ENCODE data around the gene USP2.

Gene USP2

GRCh38 chr11:119381181-119381988 is at the start of gene USP2:
USP2 (minus strand) TSS chr11:119381690; CDS start chr11:119373480, 8,210 bp downstream.
- DNase-seq = peak; percentile 83

GRCh38 chr11:119427279-119427678 is 45.8 kb upstream of the USP2 start:
- no peak for DNase-seq

- no peak for DNase-seq
Measured at GRCh38 chr11:119426142-119426541, 44.7 kb upstream of the USP2 start.

- no peak for DNase-seq
Measured at GRCh38 chr11:119424775-119425174, 43.3 kb upstream of the USP2 start.

GRCh38 chr11:119424276-119424675 is 42.8 kb upstream of the USP2 start:
- DNase-seq = no peak

- DNase-seq = no peak
Measured at GRCh38 chr11:119423509-119424254, 42.2 kb upstream of the USP2 start.

GRCh38 chr11:119422809-119423508 is 41.5 kb upstream of the USP2 start, which contains the start of gene THY1:
THY1 (minus strand) TSS chr11:119423172; CDS start chr11:119420905, 2,267 bp downstream.
- DNase-seq = peak; percentile 9

GRCh38 chr11:119421941-119422808 is 40.7 kb upstream of the USP2 start:
- peak; percentile 9 for DNase-seq

GRCh38 chr11:119421351-119421750 is 39.9 kb upstream of the USP2 start:
- no peak for DNase-seq

GRCh38 chr11:119420631-119421030 is 39.1 kb upstream of the USP2 start:
- DNase-seq = no peak

GRCh38 chr11:119419834-119420492 is 38.5 kb upstream of the USP2 start:
- no peak for DNase-seq

GRCh38 chr11:119419246-119419645 is 37.8 kb upstream of the USP2 start:
- DNase-seq = no peak

GRCh38 chr11:119418759-119419158 is 37.3 kb upstream of the USP2 start:
- no peak for DNase-seq

GRCh38 chr11:119417726-119418540 is 36.4 kb upstream of the USP2 start:
- DNase-seq = no peak

- DNase-seq = no peak
Measured at GRCh38 chr11:119416606-119417580, 35.4 kb upstream of the USP2 start.

- DNase-seq = no peak
Measured at GRCh38 chr11:119415966-119416365, 34.5 kb upstream of the USP2 start.

GRCh38 chr11:119415517-119415916 is 34.0 kb upstream of the USP2 start:
- no peak for DNase-seq

GRCh38 chr11:119414734-119415133 is 33.2 kb upstream of the USP2 start:
- no peak for DNase-seq

GRCh38 chr11:119414321-119414720 is 32.8 kb upstream of the USP2 start:
- no peak for DNase-seq

GRCh38 chr11:119412072-119412471 is 30.6 kb upstream of the USP2 start:
- DNase-seq = no peak
